Aorta (tissue), 5 donors: Measurements from ENCODE around the gene APP. TPM values are rescaled to one million over a fixed set of nuclear protein-coding genes. Genes with fewer than 3 reads are reported as not detected.

ENCODE experiments used
- ATAC-seq: fragments of 200-7000 bp; cut with Tn5 transposase; one replicate; pipeline ENCODE4 v1.9.1; 2022; ENCODE audit warnings: moderate library complexity; ENCODE audit not compliant: low FRiP score
- DNase-seq, 2 donors: peaks; one replicate each; pipeline ENCODE4 v3.0.0-alpha.2; 2020
- H3K27ac ChIP-seq, 2 donors: one replicate each; pipeline ENCODE4 v1.5.1; 2013; ENCODE audit warnings: low read length in 2 of 2, mild to moderate bottlenecking in 2 of 2, moderate library complexity in 2 of 2, control low read depth in 1 of 2, inconsistent platforms in 1 of 2, low read depth in 1 of 2
- H3K27me3 ChIP-seq, 2 donors: one replicate each; pipeline ENCODE4 v1.6.1; 2013; ENCODE audit warnings: control low read depth in 1 of 2, low read length in 1 of 2, mild to moderate bottlenecking in 1 of 2, moderate library complexity in 1 of 2; ENCODE audit not compliant: insufficient read depth in 2 of 2, control insufficient read depth in 1 of 2
- H3K36me3 ChIP-seq, 2 donors: one replicate each; pipeline ENCODE4 v1.6.1; 2013; ENCODE audit warnings: control low read depth in 1 of 2, low read length in 1 of 2, mild to moderate bottlenecking in 1 of 2; ENCODE audit not compliant: insufficient read depth in 2 of 2, control insufficient read depth in 1 of 2
- H3K4me1 ChIP-seq, 2 donors: one replicate each; pipeline ENCODE4 v1.6.1; 2013; ENCODE audit warnings: low read length in 2 of 2, control low read depth in 1 of 2, mild to moderate bottlenecking in 1 of 2, moderate library complexity in 1 of 2; ENCODE audit not compliant: insufficient read depth in 2 of 2, control insufficient read depth in 1 of 2
- H3K4me3 ChIP-seq, 2 donors: one replicate each; pipeline ENCODE4 v1.5.1; 2013; ENCODE audit warnings: low read length in 2 of 2, control low read depth in 1 of 2, mild to moderate bottlenecking in 1 of 2
- H3K9me3 ChIP-seq: one replicate; pipeline ENCODE4 v1.6.1; 2013; ENCODE audit warnings: mild to moderate bottlenecking, low read length; ENCODE audit not compliant: control insufficient read depth
- WGBS, 2 donors: extraction: QIAGEN DNeasy Blood & Tissue Kit; methylation state at CpG; one replicate each; pipeline ENCODE4 v1.1.7; 2013; 5-methylcytosine and 5-hydroxymethylcytosine counted together
- intact Hi-C, 2 donors: fragments of 100-400 bp; cut with DNase I; formaldehyde crosslinking; loops; one replicate each; pipeline versions ENCODE4 v1.14.2 to v1.15.0; 2022
- polyA plus RNA-seq, 2 donors: library from polyadenylated mRNA; stranded (reverse); fragments of 200-250 nt; gene quantifications; one replicate each; pipeline ENCODE4 v1.2.3, GENCODE V29; 2013
- total RNA-seq, 2 donors: library from RNA; stranded (reverse); fragmentation: NEBNext Ultra II Directional; extraction: Animal tissue kit (Norgen Biotek cat#: 25700); gene quantifications; one replicate each; pipeline ENCODE4 v1.2.1, GENCODE V29; 2021
- donor health status: healthy with polysubstance abuse.
- donor health status: Bipolar disorder and iron deficiency.
- donor health status: DM: no; HTN: no; CAD: no.
- donor health status: DM: no; HTN: no; CAD: no.
- donor health status: DM: yes; HTN: yes; CAD: no.

APP gene
- total and polyA plus RNA-seq, 4 donors, result 149 to 581 (median 371) TPM

- Histone ChIP-seq H3K4me3 (no peak overlapping the region), H3K27ac (no peak overlapping the region), H3K27me3 (no peaks in the 10 kb centered on the region), H3K9me3 (no peaks in the 10 kb centered on the region), H3K36me3 (peaks cover 0 to 10% of the 10 kb centered on the region in 2 donors), H3K4me1 (peaks cover 0 to 1% of the 10 kb centered on the region in 2 donors)
- intact Hi-C loops, result no loop called here
- DNase-seq, result no peak
- ATAC-seq, result no peak
- 79 to 82% methylated on average over 4 of the region's 4 CpGs for WGBS, 2 donors
Measured at GRCh38 chr21:26107429-26107828, 63.1 kb downstream of the APP start.

GRCh38 chr21:26106562-26106961 lies 64.0 kb downstream of the APP start:
- no peak for ATAC-seq
- H3K36me3 ChIP-seq, result peaks cover 0 to 10% of the 10 kb centered on the region in 2 donors
- H3K4me3 ChIP-seq, result no peak overlapping the region
- WGBS, 2 donors, result 90 to 91% methylated on average over 7 of the region's 7 CpGs
- peaks cover 0 to 1% of the 10 kb centered on the region in 2 donors for H3K4me1 ChIP-seq
- H3K9me3 ChIP-seq, result no peaks in the 10 kb centered on the region
- no peak for DNase-seq
- intact Hi-C loops, result no loop called here
- no peaks in the 10 kb centered on the region for H3K27me3 ChIP-seq
- no peak overlapping the region for H3K27ac ChIP-seq

DNA sequence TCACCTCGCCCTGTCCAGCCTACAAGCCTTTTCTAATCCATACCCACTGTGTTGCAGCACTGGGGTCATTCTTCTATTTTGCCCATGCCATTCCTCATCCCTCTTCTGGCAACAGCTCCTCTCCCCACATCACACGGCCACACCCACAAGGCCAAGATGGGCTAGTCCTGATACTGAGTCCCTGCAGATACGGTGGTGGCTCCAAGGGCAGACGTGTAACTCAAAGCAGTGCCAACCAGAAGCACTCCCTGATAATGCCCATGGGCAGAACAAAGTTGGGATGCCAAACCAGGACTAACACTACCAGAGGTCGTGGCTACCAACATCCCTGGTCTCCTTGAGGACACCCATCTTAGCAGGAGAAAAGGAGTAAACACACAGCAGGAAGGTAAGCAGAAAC lies 64.8 kb downstream of the APP start:
- Histone ChIP-seq H3K36me3 (peaks cover 0 to 10% of the 10 kb centered on the region in 2 donors), H3K27me3 (no peaks in the 10 kb centered on the region), H3K9me3 (no peaks in the 10 kb centered on the region), H3K4me1 (peaks cover 0 to 1% of the 10 kb centered on the region in 2 donors), H3K27ac (no peak overlapping the region), H3K4me3 (no peak overlapping the region)
- ATAC-seq (no peak), DNase-seq (no peak)
- intact Hi-C loops, result no loop called here
- 85 to 87% methylated on average over 5 of the region's 5 CpGs for WGBS, 2 donors

GRCh38 chr21:26100573-26100972 lies 70.0 kb downstream of the APP start:
- no peaks in the 10 kb centered on the region for H3K27me3 ChIP-seq
- H3K4me1 ChIP-seq, result peaks cover 0 to 1% of the 10 kb centered on the region in 2 donors
- no peak overlapping the region for H3K27ac ChIP-seq
- DNase-seq (no peak), ATAC-seq (no peak)
- intact Hi-C loops, result no loop called here
- no peak overlapping the region for H3K4me3 ChIP-seq
- no peaks in the 10 kb centered on the region for H3K36me3 ChIP-seq
- 84 to 86% methylated on average over 2 of the region's 2 CpGs for WGBS, 2 donors
- H3K9me3 ChIP-seq, result no peaks in the 10 kb centered on the region

DNA sequence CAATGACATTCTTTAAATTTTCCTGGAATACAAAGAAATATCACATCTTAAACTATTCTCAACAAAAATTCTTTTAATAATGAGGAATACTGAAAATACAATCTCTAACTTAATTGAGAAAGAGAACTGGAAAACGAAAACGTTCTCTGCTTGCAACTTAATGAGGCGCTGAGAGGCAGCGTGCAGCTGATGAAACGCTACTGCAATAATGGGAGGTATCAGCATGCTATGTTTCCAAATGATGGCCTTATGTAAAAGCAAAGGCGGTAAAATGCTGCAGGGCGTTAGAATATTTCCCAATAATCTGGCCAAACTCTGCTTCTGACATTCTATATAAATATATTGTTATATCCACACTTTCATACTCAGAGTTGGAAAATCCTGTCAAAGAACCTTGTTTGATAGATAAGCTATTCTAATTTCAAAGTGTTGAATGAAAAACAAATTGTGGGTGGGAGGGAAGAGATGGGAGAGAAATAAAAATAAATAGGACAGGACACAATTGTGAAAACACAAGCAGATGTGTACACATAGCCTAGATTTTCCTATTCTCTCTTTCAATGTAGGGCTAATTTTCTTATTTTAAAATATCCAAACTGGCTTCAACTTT lies 70.9 kb downstream of the APP start:
- ATAC-seq (no peak), DNase-seq (no peak)
- no peaks in the 10 kb centered on the region for H3K36me3 ChIP-seq
- WGBS, 2 donors, result 85 to 87% methylated on average over 7 of the region's 7 CpGs
- intact Hi-C loops, result no loop called here
- peaks cover 0 to 1% of the 10 kb centered on the region in 2 donors for H3K4me1 ChIP-seq
- H3K4me3 ChIP-seq, result no peak overlapping the region
- no peaks in the 10 kb centered on the region for H3K9me3 ChIP-seq
- no peak overlapping the region for H3K27ac ChIP-seq
- H3K27me3 ChIP-seq, result no peaks in the 10 kb centered on the region

- Histone ChIP-seq H3K4me1 (peaks cover 0 to 1% of the 10 kb centered on the region in 2 donors), H3K4me3 (no peak overlapping the region), H3K27me3 (no peaks in the 10 kb centered on the region), H3K27ac (no peak overlapping the region), H3K9me3 (no peaks in the 10 kb centered on the region), H3K36me3 (no peaks in the 10 kb centered on the region)
- intact Hi-C loops, result no loop called here
- 62 to 64% methylated on average over 4 of the region's 4 CpGs for WGBS, 2 donors
- DNase-seq (no peak), ATAC-seq (no peak)
Measured at GRCh38 chr21:26098772-26099397, 71.7 kb downstream of the APP start.

GRCh38 chr21:26097475-26097874 lies 73.1 kb downstream of the APP start:
- no peak overlapping the region for H3K4me3 ChIP-seq
- H3K9me3 ChIP-seq, result no peaks in the 10 kb centered on the region
- H3K36me3 ChIP-seq, result no peaks in the 10 kb centered on the region
- WGBS, 2 donors, result 82 to 95% methylated on average over 4 of the region's 4 CpGs
- H3K4me1 ChIP-seq, result no peaks in the 10 kb centered on the region
- no peak for DNase-seq
- intact Hi-C loops, result no loop called here
- ATAC-seq, result no peak
- H3K27me3 ChIP-seq, result no peaks in the 10 kb centered on the region
- H3K27ac ChIP-seq, result no peak overlapping the region

- ATAC-seq, result no peak
- H3K27me3 ChIP-seq, result no peaks in the 10 kb centered on the region
- no peaks in the 10 kb centered on the region for H3K9me3 ChIP-seq
- intact Hi-C loops, result no loop called here
- H3K27ac ChIP-seq, result no peak overlapping the region
- WGBS, 2 donors, result 92 to 93% methylated on average over 13 of the region's 13 CpGs
- no peaks in the 10 kb centered on the region for H3K36me3 ChIP-seq
- H3K4me1 ChIP-seq, result no peaks in the 10 kb centered on the region
- no peak overlapping the region for H3K4me3 ChIP-seq
- no peak for DNase-seq
Measured at GRCh38 chr21:26096494-26097371, 73.8 kb downstream of the APP start.
